Measurements from ENCODE around the gene LTC4S.

The LTC4S gene

DNA sequence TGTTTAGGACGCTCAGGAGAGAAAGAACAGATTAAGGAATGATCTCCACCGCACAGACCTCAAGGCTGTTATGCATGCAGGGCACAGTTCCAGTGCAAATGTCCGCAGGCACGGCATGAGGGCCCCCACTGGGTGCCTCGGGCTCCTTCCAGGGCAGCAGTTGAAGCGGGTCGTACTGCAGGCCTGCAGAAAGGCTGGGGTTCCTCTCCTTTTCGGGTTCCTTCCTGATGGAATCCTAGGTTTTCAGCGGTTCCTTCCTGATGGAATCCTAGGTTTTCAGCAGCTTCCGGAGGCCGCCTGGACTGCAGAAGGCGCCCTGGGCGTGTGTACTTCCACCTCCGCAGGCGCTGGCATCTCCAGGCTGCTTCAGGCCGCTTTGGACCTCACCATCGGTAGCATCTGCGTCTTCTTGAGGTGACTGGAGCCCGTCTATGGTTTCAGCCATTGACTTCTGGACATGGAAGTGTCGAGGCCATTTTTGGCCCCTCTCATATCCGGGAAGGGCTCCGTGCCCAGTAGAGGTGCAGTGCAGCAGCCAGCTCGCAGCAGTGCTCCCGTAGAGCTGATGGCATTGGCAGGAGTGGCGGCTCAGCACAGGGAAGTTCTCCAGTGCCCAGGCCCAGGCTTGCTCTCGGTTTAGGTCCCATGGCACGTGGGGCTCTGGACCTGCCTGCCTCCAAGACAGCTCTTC lies 18.5 kb downstream of the LTC4S start:
- DNase-seq, result no peak

DNA sequence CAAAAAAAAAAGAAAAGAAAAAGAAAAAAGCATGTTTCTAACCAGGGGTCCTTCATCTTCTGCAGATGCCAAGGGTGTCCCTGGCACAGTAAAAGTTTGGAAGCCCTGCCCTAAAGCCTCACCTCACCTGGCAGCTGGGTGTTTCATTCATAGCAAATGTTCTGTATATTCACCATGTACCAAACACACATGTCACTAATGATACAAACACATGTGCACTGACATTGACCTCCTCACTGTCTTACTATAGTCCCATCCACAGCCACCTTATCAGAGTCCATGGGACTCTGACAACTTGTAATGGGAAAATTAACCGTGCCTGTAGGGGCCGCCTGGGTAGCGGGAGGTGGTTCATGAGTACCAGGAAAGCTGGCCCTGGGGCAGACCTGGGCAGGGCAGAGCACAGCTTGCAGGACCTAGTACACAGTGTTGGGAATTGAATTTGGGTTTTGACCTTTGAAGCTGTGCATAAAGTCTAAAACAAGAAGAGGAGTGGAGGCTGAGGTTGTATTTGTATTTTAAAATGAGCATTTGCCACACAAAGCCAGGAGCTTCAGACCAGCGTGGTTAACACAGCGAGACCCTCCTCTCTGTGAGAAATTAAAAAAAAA lies 19.3 kb downstream of the LTC4S start:
- DNase-seq, result no peak

DNA sequence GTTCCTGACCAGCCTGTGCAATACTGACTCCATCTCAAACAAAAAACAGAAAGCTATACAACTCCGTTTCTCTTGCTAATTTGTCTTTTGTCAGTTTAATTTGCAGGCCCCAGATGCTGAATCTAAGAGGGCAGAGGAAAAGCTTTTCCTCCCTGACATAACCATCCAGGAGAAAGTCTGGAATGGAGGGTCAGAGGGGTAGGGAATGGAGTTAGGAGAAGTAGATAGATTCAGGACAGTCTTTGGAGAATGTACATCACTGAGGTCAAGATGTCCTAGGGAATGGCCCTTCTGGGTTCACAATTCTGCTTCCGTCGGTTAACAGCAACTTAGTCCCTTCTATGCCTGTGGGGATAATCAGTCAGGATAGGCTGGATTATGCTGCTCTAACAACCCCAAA lies 20.3 kb downstream of the LTC4S start:
- no peak for DNase-seq

DNA sequence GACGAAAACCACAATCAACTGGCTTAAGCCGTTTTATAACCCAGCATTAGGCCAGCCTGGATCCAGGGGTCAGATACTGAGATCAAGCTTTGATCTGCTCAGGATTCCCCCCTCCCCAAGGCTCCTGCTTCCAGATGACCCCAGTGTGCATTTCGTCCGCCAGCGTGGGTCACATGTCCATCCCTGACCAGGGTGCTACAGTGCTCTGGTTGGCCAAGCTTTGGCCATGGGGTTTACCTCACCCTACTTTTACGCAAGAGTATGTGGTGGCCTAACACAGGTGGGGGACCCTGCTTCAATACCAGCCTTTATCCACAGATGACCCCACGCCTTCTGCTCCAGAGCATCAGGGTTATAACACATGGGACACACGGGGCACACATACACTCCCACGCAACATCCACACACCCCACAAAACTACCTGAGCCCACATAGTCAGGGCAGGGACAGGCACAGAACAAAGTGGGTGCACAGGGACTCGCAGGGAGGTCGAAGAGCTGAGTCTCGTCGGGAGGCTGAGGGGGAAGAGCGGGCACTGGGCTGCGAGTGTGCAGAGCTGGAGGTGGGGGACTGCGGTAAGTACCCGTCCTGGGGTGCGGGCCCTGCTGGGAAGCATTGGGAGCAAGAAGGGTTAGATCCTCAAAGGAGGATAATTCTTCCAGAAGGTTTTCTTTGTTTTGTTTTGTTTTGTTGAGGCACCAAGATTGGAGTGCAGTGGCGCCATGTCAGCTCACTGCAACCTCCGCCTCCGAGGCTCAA lies 21.9 kb downstream of the LTC4S start:
- no peak for DNase-seq

DNA sequence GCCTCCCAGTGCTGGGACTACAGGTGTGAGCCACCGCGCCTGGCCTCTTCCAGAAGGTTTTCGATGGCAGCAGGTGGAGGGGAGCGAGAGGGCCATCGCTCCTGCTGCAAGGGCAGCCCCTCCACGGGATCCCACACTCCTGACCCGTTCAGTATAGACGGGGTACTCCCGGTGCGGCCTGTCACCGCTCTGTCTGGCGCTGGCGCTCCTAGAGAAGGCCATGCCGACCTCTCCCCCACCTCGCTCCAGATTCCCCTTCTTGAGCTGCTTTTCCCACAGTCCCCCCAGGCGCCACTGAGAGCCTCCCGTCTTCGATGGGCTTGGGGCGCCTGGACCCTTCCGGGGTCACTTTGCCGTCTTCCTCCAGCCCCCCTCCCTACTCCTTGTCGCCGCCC lies 22.6 kb downstream of the LTC4S start:
- DNase-seq, result no peak

- DNase-seq, result no peak
Measured at GRCh38 chr5:179816796-179817469, 23.1 kb downstream of the LTC4S start.

GRCh38 chr5:179817470-179817840 lies 23.7 kb downstream of the LTC4S start:
- no peak for DNase-seq

DNA sequence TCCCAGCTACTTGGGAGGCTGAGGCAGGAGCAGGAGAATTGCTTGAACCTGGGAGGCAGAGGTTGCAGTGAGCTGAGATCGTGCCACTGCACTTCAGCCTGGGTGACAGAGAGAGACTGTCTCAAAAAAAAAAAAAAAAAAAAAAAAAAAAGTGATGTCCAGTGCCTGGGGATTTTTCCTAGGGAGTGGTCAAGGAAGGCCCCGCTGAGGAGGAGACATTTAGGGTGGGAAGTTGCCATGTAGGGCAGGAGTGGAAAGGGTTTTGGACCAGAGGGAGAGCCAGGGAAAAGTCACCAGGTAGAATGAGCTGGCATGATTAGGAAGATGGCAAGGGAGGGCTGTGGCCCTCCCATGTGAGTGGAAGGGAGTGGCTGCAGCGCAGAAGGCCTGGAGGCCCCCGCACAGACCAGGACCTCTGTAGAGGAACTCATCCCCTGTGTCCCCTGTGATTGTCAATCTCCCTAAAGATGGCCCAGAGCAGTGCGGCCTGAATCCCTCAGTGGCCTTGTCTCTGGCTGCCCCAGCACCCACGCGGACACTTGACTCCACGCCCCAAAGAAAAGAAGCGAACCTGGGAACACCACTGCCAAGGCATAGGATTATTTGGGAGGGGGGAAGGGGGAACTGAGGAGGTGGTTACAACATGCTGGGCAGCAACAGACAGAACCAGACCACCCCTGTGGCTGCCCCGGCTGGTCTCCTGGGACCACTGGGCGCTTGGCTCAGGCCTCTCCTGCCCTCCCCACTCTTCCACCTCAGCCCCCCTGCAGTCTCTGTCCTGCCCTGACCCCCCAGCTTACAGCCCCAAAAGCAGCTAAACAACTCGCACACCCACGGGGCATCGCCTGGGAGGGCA lies 24.3 kb downstream of the LTC4S start:
- DNase-seq, result no peak

DNA sequence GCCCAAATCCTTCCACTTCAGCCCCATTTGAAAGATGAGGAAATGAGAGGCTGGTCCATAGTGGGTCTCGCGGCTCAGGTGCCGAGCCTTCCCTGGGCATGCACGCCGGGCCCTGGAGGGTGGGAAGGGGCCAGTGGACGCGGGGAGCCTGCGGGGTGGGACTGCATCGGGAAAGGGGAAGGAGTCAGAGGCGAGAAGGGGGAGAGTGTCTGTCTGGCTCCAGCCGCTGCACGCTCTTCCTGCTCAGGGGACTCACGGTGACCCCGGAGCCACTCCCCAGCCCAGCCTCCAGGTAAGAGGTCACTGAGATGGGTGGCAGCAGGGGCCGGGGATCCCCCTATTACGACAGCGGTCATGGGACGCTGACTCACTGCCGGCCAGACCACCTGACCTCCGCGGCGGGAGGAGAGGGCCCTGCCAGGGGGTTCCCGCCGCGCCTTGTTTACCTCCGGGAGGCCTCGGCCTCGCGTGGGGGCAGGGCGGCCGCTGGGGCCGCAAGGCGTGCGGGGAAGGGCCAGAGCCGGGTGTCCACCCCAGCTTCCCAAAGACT lies 25.0 kb downstream of the LTC4S start:
- DNase-seq, result peak; percentile 70

DNA sequence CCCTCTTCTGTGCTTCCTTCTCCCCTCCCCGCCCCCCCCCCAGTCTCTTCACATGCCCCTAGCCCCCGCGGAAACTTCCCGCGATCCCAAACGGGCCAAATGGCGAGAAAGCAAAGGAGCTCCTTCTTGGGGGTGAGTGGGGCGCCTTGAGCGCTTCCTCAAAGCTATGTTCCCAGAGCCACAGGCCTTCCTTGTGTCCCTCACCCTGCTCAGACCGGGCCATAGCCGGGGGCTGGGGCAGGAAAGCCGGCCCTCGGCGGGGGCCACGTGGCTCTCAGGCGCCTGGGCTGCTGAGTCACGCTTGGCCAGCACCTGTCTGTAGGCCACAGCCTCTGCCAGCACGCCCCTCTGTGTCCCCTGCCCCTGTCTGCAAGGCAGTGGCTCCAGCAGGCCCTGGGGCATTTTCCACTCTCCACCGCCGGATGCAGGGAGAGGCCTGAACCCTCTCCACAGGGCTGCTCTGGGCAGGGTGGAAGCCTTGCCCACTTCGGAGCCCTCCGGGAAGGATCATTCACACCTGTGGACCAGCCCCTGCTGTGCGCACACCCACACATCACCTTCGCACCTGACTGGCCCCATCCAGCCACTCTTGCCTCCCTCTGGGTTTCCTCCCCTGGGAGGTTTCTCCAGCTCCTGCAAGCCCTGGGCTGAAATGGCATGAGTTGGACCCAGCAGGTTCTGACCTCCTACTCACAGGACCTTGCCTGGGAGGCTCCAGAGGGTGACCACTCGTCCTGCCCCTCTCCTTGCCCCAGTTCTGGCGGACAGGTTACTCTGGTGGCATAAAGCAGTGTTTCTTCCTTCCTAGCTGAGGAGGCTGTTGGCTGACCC lies 25.7 kb downstream of the LTC4S start:
- peak; percentile 41 for DNase-seq

GRCh38 chr5:179820127-179820482 lies 26.3 kb downstream of the LTC4S start:
- no peak for DNase-seq

DNA sequence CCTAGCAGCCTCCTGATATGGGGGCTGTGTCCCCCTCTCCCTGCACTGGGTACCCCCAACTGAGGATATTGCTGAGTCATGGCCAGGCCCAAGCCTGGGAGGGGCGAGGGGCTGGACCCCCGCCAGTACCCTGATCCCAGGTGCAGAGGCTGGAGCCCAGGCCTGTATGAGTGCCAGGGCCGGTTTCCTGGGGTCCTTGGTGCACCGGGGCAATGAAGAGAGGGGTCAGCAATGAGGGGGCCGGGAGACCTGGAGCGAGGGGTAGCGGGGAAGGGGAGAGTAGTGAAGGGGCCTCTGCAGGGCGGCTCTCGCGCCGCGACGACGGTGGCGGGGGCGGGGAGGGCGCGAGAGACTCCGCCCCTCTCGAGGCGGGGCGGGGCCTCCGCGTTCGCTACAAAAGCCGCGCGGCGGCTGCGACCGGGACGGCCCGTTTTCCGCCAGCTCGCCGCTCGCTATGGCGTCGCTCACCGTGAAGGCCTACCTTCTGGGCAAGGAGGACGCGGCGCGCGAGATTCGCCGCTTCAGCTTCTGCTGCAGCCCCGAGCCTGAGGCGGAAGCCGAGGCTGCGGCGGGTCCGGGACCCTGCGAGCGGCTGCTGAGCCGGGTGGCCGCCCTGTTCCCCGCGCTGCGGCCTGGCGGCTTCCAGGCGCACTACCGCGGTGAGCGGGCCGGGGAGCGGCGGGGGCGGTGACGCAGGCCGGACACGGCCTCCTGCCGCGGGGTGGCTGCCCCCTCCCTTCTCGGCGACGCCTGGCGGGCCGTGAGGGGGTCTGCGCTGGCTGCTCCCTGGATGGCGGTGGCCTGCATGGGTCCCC lies 26.9 kb downstream of the LTC4S start, which contains the start of gene SQSTM1:
Gene SQSTM1, plus strand, starts transcription at position 423 of the 815 bp plus-strand sequence. Its CDS starts 32 bp downstream, at position 455.
- DNase-seq, result peak; percentile 31

- peak; percentile 68 for DNase-seq
Measured at GRCh38 chr5:179821298-179822058, 27.7 kb downstream of the LTC4S start.

DNA sequence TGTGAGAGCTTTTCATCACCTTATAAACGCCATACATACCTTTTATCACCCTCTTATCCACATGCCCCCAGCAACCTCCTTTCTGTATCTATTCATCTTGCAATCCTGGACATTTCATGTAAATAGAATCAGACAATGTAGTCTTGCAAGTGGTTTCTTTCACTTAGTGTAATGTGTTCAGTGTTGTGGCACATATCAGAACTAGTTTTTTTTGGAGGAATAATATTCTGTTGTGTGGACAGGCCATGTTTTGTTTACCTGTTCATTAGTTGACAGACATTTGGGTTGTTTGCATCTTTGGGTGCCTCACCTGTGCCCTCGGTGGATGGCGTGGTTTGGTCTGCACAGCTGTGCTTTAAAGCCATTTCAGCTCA lies 28.3 kb downstream of the LTC4S start:
- DNase-seq, result no peak

DNA sequence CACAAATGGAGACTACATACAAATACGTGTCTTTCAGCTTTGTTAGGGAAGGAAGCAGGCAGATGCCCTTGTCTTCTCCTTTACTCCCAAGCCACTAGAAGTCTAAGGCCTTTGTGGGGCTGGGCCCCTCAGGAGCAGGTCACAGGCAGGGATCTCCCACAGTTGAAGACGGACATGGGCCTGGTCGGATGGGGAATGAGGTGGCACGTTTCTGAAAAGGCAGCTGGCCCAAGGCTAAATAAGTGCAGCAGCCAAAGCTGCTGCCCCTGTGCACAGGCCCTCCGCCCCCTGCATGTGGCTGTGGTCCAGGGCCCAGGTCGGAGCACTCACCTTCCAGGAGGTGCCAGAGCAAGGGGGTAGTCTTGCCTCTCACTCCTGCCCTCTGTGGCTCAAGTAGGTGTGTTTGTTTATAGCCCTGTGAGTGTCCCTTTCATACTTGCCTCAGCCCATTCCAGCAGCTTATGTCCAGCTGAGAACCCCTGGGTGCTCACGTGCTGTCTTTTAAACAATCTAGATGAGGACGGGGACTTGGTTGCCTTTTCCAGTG lies 28.7 kb downstream of the LTC4S start:
- no peak for DNase-seq

GRCh38 chr5:179823937-179824744 lies 30.4 kb downstream of the LTC4S start:
- no peak for DNase-seq

DNA sequence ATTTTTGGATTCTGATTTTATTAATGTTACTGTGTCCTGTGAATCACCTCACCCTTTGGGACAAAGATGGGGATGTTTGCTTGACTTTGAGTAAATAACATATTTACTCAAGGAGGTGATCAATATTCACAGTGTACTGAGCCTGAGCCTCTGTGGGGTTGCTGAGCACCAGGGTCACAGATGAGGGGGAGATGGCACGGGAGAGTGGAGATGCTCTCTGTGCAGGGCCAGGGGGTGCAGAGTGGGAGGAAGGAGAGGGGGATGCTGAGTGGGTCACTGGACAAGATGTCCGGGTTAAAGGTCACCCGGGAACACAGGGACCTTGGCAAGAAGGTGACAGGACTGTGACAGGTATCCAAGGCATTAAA lies 30.9 kb downstream of the LTC4S start:
- DNase-seq, result no peak

GRCh38 chr5:179825655-179826182 lies 31.9 kb downstream of the LTC4S start:
- DNase-seq, result no peak

Measured in NCI-H510A (cell line).